AG04450 (cell line): ENCODE measurements around the gene GPR137. TPM values are rescaled to one million over a fixed set of nuclear protein-coding genes. Genes with fewer than 3 reads are reported as not detected.

ENCODE experiments used
- CTCF ChIA-PET: fragments of 300-600, 350-600 bp; formaldehyde crosslinking; extraction: SDS; loops from one replicate; lab custom pipeline; 2022; ENCODE audit warnings: antibody characterized with exemption, inconsistent platforms; lab: Charles Lee
- POLR2A ChIA-PET: fragments of 350-600 bp; formaldehyde crosslinking; extraction: SDS; loops from one replicate; lab custom pipeline; 2021; ENCODE audit warnings: antibody characterized with exemption, inconsistent platforms; lab: Yijun Ruan, JAX
- DNase-seq: peaks from one replicate; pipeline ENCODE4 v3.0.0-alpha.2; 2011; ENCODE audit warnings: low read depth, low spot score
- H3K27ac ChIP-seq: one replicate; pipeline ENCODE4 v1.5.1; 2012; ENCODE audit warnings: low read depth, low read length, control low read depth
- H3K27me3 ChIP-seq: one replicate; pipeline ENCODE4 v1.6.0; 2012; ENCODE audit warnings: low read length; ENCODE audit not compliant: control insufficient read depth, insufficient read depth
- H3K4me3 ChIP-seq: 2 replicates; pipeline ENCODE4 v1.5.1; 2011; ENCODE audit warnings: mild to moderate bottlenecking, low read depth, low read length, control low read depth
- H3K9me3 ChIP-seq: 2 replicates; pipeline ENCODE4 v1.5.1; 2012; ENCODE audit warnings: low read length; ENCODE audit not compliant: control insufficient read depth, insufficient read depth
- polyA plus RNA-seq: library from polyadenylated mRNA; depleted of rRNA; stranded (reverse); fragments of >200 nt; gene quantifications from 2 replicates; pipeline ENCODE4 v1.2.3, GENCODE V29; 2011
- TF ChIP-seq, protein P1 (sequence below): IDR thresholded peaks from 2 replicates; pipeline ENCODE4 v1.5.1; 2011; ENCODE audit warnings: low read depth, low read length, control low read depth, inconsistent platforms

The GPR137 gene
- polyA plus RNA-seq, 1 experiment = 12.4 TPM

DNA sequence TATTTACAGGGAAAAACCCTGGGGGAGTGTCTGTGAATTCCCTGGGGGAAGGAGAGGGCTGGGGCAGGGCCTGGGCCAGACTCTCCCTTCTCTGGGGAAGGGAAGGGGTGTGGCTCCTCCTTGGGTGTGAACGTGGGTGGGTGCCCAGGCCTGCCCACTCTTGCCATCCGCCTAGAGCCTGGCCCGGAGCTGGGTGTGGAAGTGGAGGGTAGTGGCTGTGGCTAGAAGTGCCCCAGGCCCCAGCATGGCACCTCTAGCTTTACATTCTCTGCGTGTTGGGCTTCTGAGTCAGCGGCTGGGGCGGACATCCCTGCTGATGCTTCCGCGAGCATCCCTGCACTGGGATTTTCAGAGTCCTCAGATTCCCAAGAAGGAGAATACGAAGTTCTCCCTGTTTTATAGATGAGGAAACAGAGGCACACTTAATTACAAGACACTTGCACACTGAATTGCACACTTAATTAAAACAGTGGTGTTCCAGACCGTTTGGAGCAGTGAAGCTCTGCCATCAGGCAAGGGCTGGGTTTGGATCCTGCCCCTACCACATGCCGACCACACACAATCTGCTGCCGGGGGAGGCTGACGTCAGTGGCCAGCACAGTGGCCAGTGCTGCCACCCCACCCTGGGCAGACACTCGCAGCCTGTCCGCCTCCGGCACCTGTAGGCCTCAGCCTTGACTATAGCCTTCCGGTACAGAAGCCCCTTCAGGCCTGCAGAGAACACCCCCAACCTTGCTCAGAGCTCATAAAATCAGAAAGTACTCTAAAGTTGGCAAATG, 8.8 kb upstream of the GPR137 start:
- CTCF ChIA-PET = interaction anchor here (0.6 to 1.5 kb wide), 4 partner anchors 16 to 36 kb away, joined by 3 to 11 read pairs (median 5); partner anchors contain the start of gene FKBP2

DNA sequence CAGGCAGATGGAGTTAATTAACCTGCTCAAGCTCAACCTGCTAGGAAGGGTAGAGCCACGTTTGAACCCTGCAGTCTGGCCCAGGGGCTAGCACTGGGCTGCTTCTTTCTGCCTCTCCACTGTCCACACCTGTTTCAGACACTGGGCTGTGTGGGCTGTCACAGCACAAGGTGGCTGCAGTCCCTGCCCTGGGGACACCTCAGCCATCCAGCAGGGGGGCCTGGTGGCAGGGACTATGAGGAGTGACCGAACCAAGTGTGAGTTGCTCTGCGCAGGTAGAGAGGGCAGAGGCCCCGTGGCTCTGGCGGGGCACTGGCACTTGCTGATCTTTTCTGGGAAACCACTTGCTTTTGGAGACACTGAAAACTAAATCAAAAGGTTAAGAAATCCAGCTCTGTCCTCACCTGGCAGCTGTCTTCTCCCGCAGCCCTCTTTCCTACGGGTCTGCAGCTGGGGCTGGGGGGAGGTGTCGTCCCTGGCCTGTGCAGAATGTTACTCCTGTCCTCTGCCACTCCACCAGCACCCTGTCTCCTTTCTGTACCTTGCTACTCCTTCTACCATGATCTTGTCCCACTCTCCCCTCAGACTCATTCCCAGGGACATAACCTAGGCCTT, 7.0 kb upstream of the GPR137 start:
- CTCF ChIA-PET = interaction anchor here (1.8 kb wide), 1 partner anchor 26 kb away, joined by 13 read pairs; no protein-coding TSS in a partner anchor
- Histone ChIP-seq H3K27ac (no peak overlapping the region), H3K9me3 (no peaks in the 10 kb centered on the region), H3K4me3 (no peak overlapping the region), H3K27me3 (no peaks in the 10 kb centered on the region)
- POLR2A ChIA-PET = no interaction called here
- no peak for DNase-seq
- TF ChIP-seq, protein P1, sequence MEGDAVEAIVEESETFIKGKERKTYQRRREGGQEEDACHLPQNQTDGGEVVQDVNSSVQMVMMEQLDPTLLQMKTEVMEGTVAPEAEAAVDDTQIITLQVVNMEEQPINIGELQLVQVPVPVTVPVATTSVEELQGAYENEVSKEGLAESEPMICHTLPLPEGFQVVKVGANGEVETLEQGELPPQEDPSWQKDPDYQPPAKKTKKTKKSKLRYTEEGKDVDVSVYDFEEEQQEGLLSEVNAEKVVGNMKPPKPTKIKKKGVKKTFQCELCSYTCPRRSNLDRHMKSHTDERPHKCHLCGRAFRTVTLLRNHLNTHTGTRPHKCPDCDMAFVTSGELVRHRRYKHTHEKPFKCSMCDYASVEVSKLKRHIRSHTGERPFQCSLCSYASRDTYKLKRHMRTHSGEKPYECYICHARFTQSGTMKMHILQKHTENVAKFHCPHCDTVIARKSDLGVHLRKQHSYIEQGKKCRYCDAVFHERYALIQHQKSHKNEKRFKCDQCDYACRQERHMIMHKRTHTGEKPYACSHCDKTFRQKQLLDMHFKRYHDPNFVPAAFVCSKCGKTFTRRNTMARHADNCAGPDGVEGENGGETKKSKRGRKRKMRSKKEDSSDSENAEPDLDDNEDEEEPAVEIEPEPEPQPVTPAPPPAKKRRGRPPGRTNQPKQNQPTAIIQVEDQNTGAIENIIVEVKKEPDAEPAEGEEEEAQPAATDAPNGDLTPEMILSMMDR = no peak

More for the DNA sequence above, 8.8 kb upstream of the GPR137 start:
- TF ChIP-seq, protein P1 = no peak
- Histone ChIP-seq H3K4me3 (no peak overlapping the region), H3K27ac (no peak overlapping the region), H3K9me3 (no peaks in the 10 kb centered on the region), H3K27me3 (no peaks in the 10 kb centered on the region)
- no peak for DNase-seq
- POLR2A ChIA-PET = no interaction called here

DNA sequence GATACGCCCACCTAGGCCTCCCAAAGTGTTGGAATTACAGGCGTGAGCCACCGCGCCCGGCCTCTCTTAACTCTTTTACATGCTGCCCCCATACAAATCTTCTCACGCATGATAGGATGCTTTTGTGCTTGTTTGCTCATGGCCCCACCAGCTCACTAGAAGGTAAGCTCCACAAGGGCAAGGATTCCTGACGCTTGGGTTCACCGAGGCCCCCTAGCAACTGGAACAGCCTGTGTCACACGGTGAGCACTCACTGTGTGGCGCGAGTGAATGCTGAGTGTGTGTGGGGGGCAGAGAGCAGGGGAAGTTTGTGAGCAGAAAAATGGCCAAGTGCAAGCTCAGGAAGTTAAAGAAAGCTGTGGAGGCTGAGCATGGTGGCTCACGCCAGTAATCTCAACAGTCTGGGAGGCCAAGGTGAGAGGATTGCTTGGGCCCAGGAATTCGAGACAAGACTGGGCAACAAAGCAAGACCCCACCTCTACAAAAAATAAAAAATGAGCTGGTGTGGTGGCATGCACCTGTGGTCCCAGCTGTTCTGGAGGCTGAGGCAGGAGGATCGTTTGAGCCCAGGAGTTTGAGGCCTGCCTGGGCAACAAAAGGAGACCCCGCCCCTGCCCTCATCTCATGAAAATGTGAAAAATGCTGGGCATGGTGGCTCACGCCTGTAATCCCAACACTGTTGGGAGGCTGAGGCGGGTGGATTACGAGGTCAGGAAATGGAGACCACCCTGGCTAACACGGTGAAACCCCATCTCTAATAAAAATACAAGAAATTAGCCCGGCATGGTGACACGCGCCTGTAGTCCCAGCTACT, 3.5 kb upstream of the GPR137 start:
- CTCF ChIA-PET = interaction anchor here (0.6 to 12.0 kb wide), 3 partner anchors 20 to 600 kb away, joined by 3 to 124 read pairs (median 11); partner anchors contain the start of gene CATSPERZ
- POLR2A ChIA-PET = interaction anchor here (0.6 kb wide), 2 partner anchors 12 to 112 kb away, joined by 6 to 10 read pairs; no protein-coding TSS in a partner anchor

DNA sequence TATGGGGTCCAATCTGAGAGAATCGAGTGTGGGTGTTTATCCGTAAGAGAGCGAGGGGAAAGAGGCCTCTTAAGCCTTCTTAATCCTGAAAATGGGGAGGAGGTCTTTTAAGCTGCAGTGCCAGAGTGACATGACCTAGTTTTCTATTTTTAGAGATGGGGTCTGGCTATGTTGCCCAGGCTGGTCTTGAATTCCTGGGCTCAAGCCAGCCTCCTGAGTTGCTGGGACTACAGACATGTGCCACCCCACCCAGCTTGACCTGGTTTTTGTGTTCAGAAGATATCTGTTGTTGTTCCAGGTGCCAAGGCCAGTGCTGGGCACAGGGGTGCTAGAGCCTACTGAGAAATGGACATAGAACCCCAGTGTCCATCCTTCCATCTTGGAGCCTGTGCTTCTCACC, 2.6 kb upstream of the GPR137 start:
- DNase-seq = no peak
- POLR2A ChIA-PET = interaction anchor here (0.9 to 3.7 kb wide), 2 partner anchors 12 to 42 kb away, joined by 3 to 28 read pairs; partner anchors contain the start of gene FKBP2
- TF ChIP-seq, protein P1 = no peak
- Histone ChIP-seq H3K27ac (no peak overlapping the region), H3K4me3 (no peak overlapping the region), H3K27me3 (no peaks in the 10 kb centered on the region), H3K9me3 (no peaks in the 10 kb centered on the region)
- CTCF ChIA-PET = interaction anchor here (3.5 to 12.0 kb wide), 2 partner anchors 20 to 72 kb away, joined by 11 to 124 read pairs; partner anchors contain the start of gene CATSPERZ

More for the DNA sequence above, 3.5 kb upstream of the GPR137 start:
- Histone ChIP-seq H3K27me3 (no peaks in the 10 kb centered on the region), H3K27ac (no peak overlapping the region), H3K9me3 (no peaks in the 10 kb centered on the region), H3K4me3 (no peak overlapping the region)
- DNase-seq = no peak
- TF ChIP-seq, protein P1 = no peak
